Measurements from ENCODE around the gene ZNF333.

Gene ZNF333

GRCh38 chr19:14689598-14690503 lies at the start of gene ZNF333:
Gene ZNF333 (plus strand): TSS chr19:14690048. CDS start chr19:14693492, 3,444 bp downstream.
- DNase-seq, result peak; percentile 85

GRCh38 chr19:14648506-14648905 lies 41.3 kb upstream of the ZNF333 start:
- no peak for DNase-seq

GRCh38 chr19:14649020-14649419 lies 40.8 kb upstream of the ZNF333 start:
- DNase-seq, result no peak

GRCh38 chr19:14650161-14650560 lies 39.7 kb upstream of the ZNF333 start:
- no peak for DNase-seq

DNA sequence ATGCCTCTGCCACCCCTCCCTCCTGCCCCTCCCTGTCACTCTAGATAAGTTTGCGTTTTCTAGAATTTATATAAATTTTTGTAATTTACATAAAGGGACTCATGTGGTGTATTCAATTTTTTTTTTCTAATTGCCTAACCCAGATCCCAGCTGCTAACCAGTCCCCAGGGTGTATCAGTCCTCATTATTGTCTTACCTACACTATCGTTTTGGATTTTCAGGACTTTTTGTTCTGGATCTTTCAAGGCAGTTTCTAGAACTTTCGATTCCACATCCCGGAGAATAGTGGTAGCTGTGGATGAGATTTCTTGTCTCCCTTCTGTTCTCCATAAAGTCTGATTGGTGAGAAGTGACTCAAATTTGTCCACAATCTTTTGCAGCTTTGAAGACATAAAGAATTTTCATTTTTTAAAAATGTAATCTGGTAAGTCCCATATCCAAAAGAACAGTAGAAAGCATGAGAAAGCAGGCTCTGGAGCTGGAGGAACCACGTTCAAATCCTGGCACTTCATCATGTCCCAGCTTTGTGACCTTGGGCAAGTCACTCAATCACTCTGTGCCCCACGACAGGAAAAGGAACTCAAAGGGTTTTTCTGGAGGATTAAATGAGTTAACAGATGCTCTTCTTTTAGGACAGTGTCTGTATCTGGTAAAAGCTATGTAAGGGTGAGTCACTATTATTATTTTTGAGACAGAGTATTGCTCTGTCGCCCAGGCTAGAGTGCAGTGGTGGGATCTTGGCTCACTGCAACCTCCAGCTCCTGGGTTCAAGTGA lies 34.9 kb upstream of the ZNF333 start:
- no peak for DNase-seq

DNA sequence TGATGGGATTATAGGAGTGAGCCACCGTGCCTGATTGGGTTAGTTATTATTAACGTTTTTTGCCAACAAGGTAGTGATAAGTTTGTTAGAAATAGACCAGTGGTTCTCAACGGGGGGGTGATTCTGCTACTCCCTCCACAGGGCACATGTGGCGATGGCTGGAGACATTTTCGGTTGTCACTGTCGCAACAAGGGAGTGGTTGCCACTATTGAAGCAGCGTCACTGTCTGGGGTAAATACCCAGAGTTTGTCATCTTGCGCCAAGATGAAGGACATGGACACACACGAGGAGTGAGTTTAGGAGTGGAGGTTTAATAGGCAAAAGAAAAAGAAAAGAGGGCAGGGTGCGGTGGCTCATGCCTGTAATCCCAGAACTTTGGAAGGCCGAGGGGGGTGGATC lies 34.1 kb upstream of the ZNF333 start:
- no peak for DNase-seq

DNA sequence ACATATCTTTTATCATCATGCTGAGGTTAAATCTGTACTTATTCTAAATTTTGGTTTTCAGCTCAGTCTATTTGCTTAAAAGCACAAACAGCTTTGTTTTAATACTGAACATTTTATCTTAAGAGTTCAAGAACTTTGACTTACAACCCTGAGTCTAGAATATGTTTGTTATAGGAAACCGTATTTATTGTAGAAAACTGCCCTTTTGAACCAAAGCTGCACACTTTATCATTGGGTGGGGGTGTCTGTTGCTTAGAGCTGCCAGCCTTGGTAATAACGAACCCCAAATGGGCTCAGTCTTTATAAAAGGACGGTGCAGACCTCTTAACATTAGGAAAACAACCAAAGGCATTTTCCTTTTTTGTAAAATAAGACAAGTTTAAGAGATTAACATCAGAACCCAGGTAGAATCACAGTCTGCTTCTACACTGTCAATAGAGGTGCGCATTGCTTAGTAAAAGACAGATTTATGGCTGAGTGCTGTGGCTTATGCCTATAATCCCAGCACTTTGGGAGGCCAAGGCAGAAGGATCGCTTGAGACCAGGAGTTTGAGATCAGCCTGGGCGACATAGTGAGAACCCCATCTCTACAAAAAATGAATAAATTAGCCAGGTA lies 29.9 kb upstream of the ZNF333 start:
- no peak for DNase-seq

- no peak for DNase-seq
Observed at GRCh38 chr19:14661372-14661924, 28.4 kb upstream of the ZNF333 start.

GRCh38 chr19:14669940-14670339 lies 19.9 kb upstream of the ZNF333 start:
- DNase-seq, result no peak

DNA sequence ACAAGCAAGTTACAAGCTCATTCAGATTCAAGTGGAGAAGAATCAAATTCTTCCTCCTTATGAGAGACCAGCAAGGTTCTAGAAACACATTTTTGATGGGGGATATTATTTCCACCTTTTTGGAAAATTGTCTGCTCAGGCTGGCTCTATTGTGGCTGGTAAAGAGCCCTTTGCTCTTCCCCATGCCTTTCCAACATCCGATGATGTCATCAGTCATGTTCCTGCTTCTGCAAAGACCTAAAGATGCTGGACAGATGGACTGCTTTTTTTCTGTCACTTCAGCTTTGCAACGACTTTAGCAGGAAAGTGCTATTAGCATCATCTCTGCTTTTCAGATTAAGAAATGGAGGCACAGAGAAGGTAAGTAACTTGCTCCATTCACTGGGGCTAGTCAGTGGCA lies 19.4 kb upstream of the ZNF333 start:
- no peak for DNase-seq

DNA sequence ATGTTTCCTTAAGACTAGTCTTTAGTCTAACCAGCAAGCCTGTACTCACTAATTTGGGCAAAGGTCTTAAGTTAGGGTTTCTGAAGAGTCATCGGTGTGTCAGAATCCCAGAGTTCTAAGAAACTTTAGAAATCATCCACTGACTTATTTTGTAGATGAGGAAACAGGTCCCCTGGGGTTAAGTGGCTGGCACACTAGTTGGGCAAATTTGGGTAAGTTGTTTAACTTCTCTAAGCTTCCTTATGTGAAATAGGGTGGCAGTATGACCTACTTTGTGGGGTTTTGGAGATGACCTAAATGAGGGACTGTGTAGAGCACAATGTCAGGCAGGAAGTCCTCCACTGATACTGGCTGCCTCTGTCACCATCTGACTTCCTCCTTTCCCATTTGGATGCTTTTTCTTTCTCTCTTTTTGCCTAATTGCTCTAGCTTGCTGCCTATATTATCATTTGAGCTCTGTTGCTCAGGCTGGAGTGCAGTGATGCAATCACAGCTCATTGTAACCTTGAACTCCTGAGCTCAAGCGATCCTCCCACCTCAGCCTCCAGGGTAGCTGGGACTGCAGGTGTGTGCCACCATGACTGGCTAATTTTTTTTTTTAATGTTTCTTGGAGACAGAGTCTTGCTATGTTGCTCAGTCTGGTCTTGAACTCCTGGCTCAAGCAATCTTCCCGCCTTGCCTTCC lies 17.5 kb upstream of the ZNF333 start:
- DNase-seq, result no peak

- no peak for DNase-seq
Observed at GRCh38 chr19:14673088-14673487, 16.8 kb upstream of the ZNF333 start.

GRCh38 chr19:14674764-14675163 lies 15.1 kb upstream of the ZNF333 start, which contains the start of gene ADGRE3:
Gene ADGRE3 (minus strand): TSS chr19:14674844. CDS start chr19:14674770, 74 bp downstream.
- no peak for DNase-seq

- no peak for DNase-seq
Observed at GRCh38 chr19:14676762-14677161, 13.1 kb upstream of the ZNF333 start.

DNA sequence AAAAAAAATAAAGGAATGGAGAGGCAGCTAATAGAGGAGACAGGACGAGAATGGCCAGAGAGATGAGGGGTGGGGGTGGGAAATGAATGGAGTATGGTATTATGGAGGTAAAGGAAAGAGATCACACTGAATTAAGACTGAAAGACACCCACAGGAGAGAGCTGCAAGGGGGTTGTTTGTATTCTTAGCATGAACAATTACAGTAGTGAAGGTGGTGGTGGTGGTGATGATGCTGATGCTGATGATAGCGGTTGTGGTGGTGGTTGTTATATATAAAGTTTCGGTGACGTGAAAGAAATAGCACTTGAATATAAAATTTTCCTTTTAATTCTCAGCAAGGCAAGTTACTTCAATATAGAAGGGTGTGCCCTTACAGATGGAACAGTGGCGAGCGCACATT lies 12.4 kb upstream of the ZNF333 start:
- DNase-seq, result no peak

DNA sequence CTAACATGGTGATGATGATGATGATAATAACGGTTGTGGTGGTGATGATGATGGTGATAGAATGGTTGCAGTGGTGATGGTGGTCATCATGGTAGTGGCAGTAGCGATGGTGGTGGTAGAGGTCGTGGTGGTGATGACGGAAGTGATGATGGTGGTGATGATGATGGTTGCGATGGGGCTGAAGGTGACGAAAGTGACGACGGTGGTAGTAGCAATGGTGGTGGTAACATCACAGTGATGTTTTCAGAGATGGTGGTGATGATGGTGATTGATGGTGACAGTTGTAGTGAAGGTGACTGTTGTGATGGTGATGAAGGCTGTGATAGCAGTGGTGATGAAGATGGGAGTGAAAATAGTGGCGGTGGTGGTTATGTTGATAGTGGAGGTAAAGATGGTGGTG lies 11.6 kb upstream of the ZNF333 start:
- no peak for DNase-seq

- no peak for DNase-seq
Observed at GRCh38 chr19:14682084-14682483, 7.8 kb upstream of the ZNF333 start.

DNA sequence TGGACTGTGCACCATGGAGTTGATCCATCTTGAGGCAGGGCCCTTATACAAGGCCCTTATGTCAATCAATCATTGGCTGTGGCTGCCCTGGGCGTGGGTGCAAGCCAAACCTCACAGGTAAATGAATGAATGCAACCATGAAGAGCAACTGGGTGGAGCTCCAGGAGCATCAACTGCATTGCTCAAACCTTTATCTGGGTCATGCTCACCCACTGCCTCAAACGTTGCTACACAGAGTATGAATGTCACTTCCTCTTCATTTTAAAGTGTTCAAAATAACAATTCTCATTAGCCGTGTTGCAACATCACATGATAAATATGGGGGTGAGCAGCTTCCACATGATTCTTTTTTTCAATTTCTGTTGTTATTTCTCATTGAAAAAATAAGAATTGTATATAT lies 6.4 kb upstream of the ZNF333 start:
- no peak for DNase-seq

GRCh38 chr19:14686411-14686810 lies 3.4 kb upstream of the ZNF333 start:
- peak; percentile 4 for DNase-seq

GRCh38 chr19:14694641-14695266 lies 4.9 kb downstream of the ZNF333 start:
- DNase-seq, result no peak

DNA sequence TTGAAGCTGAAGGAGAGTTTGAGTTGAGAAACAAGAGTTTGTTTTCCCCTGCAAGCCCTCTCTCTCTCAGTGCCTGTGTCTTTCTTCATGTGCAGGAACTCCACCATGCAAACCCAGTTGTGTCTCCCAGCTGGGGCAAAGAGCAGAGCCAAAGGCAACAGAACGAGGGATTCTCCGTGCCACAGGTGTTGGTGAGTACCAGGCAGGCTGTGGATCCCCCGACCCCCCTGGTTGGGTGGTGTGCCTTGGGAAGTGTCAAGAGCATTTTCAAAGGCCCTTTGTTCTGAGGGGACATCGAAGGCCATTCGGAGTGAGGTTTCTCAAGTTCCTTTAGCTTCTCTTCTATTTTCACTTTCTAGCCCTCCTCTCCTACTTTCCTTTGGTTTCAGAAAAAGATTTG lies 5.6 kb downstream of the ZNF333 start:
- DNase-seq, result no peak

- DNase-seq, result no peak
Observed at GRCh38 chr19:14699641-14700040, 9.8 kb downstream of the ZNF333 start.

All from NCI-H446 treated with DMSO at 0.1 percent for 48 hours (cell line).